ENCODE data around the gene MYO18A.

The MYO18A gene

DNA sequence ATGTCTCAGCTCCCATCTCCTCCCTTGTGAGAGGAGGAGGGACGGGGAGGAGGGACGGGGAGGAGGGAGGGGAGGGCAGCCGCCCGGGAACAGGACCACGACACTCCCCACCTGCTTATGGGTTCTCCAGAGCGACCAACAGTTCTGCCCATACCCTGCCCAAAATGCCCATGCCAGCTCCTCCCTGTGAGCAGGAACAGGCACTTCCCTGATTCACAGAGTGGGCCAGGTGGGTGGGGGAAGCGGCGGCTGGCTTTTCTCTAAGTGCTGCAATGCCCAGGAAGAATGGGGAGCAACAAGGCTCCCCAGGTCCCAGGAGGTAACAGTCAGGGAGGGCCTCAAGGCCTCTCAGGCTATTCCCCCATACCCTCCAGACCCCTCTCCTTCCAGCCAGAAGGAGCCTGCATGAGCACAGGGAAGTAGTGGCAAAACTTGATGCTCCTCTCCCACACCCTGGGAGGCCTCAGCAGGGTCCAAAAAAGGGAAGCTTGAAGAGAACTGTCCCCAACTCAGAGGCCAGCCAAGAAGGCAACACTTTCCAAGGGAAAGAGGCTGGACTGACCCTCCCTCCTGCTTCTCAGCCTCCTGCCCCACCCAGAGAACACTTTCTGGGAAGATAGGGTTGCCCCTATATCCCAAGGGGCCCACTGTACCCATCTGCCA, 53.8 kb downstream of the MYO18A start:
- no peak overlapping the region for H3K27ac ChIP-seq
- no peak for TF ChIP-seq ZFX (IDR thresholded peaks at IDR 0.05; ENCODE audit: borderline replicate concordance)
- TF ChIP-seq, protein P1, sequence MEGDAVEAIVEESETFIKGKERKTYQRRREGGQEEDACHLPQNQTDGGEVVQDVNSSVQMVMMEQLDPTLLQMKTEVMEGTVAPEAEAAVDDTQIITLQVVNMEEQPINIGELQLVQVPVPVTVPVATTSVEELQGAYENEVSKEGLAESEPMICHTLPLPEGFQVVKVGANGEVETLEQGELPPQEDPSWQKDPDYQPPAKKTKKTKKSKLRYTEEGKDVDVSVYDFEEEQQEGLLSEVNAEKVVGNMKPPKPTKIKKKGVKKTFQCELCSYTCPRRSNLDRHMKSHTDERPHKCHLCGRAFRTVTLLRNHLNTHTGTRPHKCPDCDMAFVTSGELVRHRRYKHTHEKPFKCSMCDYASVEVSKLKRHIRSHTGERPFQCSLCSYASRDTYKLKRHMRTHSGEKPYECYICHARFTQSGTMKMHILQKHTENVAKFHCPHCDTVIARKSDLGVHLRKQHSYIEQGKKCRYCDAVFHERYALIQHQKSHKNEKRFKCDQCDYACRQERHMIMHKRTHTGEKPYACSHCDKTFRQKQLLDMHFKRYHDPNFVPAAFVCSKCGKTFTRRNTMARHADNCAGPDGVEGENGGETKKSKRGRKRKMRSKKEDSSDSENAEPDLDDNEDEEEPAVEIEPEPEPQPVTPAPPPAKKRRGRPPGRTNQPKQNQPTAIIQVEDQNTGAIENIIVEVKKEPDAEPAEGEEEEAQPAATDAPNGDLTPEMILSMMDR (IDR thresholded peaks at IDR 0.05), result no peak

DNA sequence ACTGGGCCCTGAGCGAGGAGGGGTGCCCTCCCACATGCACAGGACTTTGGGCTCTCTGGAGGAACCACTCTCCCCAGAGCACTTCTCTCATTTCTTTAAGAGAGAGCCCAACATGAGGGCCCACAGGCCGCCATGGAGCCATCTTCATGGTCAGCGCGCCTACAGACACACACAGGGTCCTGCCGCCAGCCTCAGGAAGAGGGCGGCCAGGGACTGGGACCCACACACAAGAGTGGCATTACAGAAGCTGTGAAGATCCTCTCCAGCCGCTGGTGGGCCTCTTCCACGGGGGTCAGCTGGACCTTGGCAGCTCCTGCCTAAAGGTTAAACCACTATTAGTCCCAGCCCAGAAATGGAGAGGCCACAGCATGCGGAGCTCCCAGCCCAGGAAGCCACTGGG, 54.5 kb downstream of the MYO18A start:
- TF ChIP-seq, protein P1 (IDR thresholded peaks at IDR 0.05), result no peak
- H3K27ac ChIP-seq, result no peak overlapping the region

DNA sequence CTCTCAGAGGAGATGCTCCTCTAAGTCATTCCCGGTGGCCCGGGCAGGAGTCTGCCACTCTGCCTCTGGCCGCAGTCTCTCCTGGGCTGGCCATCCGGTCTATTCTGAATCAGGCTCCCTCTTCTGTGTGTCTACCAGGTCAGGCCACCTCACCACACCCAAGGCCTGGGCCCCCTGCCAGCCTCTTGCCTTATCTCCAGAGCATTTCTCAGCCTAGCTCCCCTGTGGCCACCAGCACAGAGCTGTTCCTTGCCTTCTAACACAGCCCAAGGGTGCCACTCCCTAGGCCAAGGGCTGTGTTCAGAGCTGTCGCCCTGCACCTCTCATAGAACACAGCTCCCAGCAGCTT, 55.3 kb downstream of the MYO18A start:
- no peak overlapping the region for H3K27ac ChIP-seq
- TF ChIP-seq, protein P1 (IDR thresholded peaks at IDR 0.05), result no peak
- no peak for TF ChIP-seq ZFX (IDR thresholded peaks at IDR 0.05; ENCODE audit: borderline replicate concordance)

DNA sequence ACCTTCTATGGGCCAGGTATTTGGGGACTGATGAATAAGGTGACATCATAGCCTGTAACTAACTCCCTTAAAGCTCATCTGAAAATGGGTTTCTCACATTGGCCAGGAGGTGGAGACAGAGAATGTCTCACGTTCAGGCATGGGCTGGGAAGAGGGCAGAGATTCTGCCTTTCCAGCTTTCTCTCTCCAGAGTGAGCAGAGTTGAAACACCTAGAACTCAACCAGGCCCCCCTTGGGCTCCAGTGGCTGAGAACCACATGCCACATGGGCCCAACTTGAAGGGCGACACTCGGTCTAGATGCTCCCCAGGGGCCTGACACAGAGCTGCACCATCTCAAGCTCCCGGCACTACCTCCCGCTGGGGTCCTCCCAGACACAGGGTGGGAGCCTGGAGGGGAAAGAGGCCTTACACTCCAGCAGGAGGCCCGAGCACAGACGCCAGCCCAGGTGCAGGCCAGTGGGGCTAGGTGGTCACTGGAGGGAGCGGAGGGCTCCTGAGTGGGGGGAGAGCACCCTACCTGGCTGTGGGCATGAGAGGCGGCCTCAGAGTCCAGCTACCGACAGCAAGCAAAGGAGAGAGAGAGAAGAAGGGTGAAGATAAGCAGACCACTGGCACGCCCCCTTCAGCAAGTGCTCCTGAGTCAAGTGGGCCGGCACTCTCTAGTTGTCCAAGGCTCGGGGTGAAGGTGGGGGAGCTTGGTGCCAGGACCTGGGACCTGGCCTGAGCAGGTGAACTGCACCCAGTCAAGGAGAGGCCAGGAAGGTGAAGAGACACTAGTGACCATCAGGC, 55.9 kb downstream of the MYO18A start:
- no peak overlapping the region for H3K27ac ChIP-seq
- no peak for TF ChIP-seq ZFX (IDR thresholded peaks at IDR 0.05; ENCODE audit: borderline replicate concordance)
- TF ChIP-seq, protein P1 (IDR thresholded peaks at IDR 0.05), result peak; percentile 82

DNA sequence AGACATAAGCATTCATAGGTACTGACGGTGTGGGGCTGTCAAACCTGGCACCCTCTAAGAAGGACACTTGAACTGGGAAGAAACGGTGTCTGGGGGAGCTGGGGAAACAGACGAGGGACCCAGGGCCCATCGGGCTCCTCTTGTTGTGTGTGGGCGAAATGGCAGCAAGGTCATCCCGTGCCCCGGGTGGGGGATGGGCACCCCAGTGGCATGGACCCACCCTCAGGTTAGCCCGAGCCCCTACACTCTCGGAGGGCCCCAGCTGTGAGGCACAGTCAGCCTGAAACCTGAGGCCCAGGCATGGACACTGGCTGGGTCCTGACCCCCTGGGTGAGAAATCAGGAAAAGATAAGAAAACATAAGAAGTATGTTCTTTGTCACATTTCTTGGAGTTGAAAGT, 57.1 kb downstream of the MYO18A start:
- TF ChIP-seq ZFX (IDR thresholded peaks at IDR 0.05; ENCODE audit: borderline replicate concordance), result no peak
- TF ChIP-seq, protein P1 (IDR thresholded peaks at IDR 0.05), result no peak
- no peak overlapping the region for H3K27ac ChIP-seq

DNA sequence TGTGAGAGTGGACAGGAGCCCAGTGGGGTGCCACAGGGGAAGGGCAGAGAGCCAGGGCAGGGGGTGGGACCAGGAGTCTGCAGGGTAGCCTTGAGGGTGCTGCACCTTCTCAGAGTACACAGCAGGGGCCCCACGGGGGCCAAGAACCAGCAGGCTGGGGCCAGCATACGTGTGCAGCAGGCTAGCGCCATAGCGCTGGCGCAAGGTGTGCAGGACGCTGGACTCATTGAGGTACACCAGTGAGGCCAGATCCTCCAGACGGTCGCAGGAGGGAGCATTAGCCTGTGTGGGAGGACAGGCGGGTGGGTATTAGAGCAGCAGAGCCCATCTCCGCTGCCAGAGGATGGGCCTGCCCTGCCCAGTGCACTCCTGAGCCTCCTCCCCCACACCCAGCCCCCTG, 58.8 kb downstream of the MYO18A start:
- no peak overlapping the region for H3K27ac ChIP-seq
- TF ChIP-seq ZFX (IDR thresholded peaks at IDR 0.05; ENCODE audit: borderline replicate concordance), result no peak
- TF ChIP-seq, protein P1 (IDR thresholded peaks at IDR 0.05), result no peak

DNA sequence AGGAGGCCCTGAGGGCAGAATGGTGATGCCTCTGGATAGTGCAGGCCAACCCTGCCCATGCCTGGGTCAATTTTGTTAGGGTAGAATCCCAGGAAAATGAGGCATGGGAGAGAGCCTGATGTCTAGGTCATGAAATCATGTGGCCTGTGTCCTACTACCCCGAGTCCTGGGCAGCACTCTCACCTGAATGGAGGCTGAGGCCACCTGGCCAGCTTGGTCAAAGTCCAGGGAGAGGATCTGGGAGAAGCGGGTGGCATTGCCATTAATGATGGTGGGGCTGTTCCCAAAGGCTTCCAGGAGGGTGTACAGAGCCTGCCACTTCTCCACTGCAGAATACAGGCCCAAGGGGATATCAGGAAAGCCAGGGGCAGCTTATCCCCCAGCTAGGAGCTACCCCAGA, 59.8 kb downstream of the MYO18A start:
- TF ChIP-seq, protein P1 (IDR thresholded peaks at IDR 0.05), result no peak
- no peak for TF ChIP-seq ZFX (IDR thresholded peaks at IDR 0.05; ENCODE audit: borderline replicate concordance)
- H3K27ac ChIP-seq, result no peak overlapping the region

Data from 22Rv1 (cell line).